HG02763 (cell line): ENCODE measurements around the gene RAB1B.
A peak's percentile ranks its signal among the peaks of the same experiment; 100 is the strongest.
"Not testable (repeated sequence)": the region's sequence is repeated elsewhere in the genome, so short reads cannot be mapped to it uniquely, and the experiment has no call there.

Experiments used
- ATAC-seq: cut with Tn5 transposase; IDR thresholded peaks from one replicate; pipeline ENCODE4 v1.9.1; 2021; ENCODE audit warnings: mild to moderate bottlenecking, moderate library complexity; ENCODE audit not compliant: unreplicated experiment

The RAB1B gene

GRCh38 chr11:66239511-66239910 is 28.9 kb upstream of the RAB1B start:
- no peak for ATAC-seq

GRCh38 chr11:66239998-66240780 is 28.2 kb upstream of the RAB1B start:
- ATAC-seq, result no peak

- no peak for ATAC-seq
Measured at GRCh38 chr11:66240781-66241136, 27.7 kb upstream of the RAB1B start.

GRCh38 chr11:66242095-66242765 is 26.2 kb upstream of the RAB1B start:
- ATAC-seq, result no peak

GRCh38 chr11:66243782-66244535 is 24.5 kb upstream of the RAB1B start:
- no peak for ATAC-seq

- no peak for ATAC-seq
Measured at GRCh38 chr11:66247295-66247694, 21.1 kb upstream of the RAB1B start.

GRCh38 chr11:66247801-66248200 is 20.6 kb upstream of the RAB1B start:
- ATAC-seq, result no peak

- no peak for ATAC-seq
Measured at GRCh38 chr11:66248903-66249302, 19.5 kb upstream of the RAB1B start.

- ATAC-seq, result no peak
Measured at GRCh38 chr11:66251809-66252208, 16.6 kb upstream of the RAB1B start.

GRCh38 chr11:66253081-66253480 is 15.4 kb upstream of the RAB1B start:
- not testable (repeated sequence) for ATAC-seq

- ATAC-seq, result peak; percentile 3
Measured at GRCh38 chr11:66258473-66258893, 10.0 kb upstream of the RAB1B start.

GRCh38 chr11:66259225-66259624 is 9.2 kb upstream of the RAB1B start:
- ATAC-seq, result no peak

GRCh38 chr11:66259956-66260355 is 8.5 kb upstream of the RAB1B start:
- ATAC-seq, result no peak

- ATAC-seq, result no peak
Measured at GRCh38 chr11:66261578-66261977, 6.9 kb upstream of the RAB1B start.

GRCh38 chr11:66262191-66262590 is 6.2 kb upstream of the RAB1B start:
- ATAC-seq, result no peak

- ATAC-seq, result no peak
Measured at GRCh38 chr11:66262696-66263095, 5.7 kb upstream of the RAB1B start.

GRCh38 chr11:66263231-66263630 is 5.2 kb upstream of the RAB1B start:
- no peak for ATAC-seq

- ATAC-seq, result no peak
Measured at GRCh38 chr11:66263785-66264184, 4.7 kb upstream of the RAB1B start.

GRCh38 chr11:66264383-66264782 is 4.1 kb upstream of the RAB1B start:
- ATAC-seq, result no peak

GRCh38 chr11:66264914-66265313 is 3.5 kb upstream of the RAB1B start:
- no peak for ATAC-seq

GRCh38 chr11:66265531-66266377 is 2.7 kb upstream of the RAB1B start:
- ATAC-seq, result no peak
